MM.1S (cell line): ENCODE data around the gene ZBTB18.

Experiments
- EZH2 ChIP-seq: fragments of 300-600 bp; sonication (generic); optimal IDR thresholded peaks from 2 replicates; pipeline ENCODE3; 2017; ENCODE audit warnings: low read depth, mild to moderate bottlenecking, antibody characterized with exemption, low read length, mixed read lengths
- EZH2phosphoT487 ChIP-seq: fragments of 300-600 bp; sonication (generic); IDR thresholded peaks from 2 replicates; pipeline ENCODE4 v1.6.1; 2018; ENCODE audit warnings: antibody characterized with exemption, low read length
- TF ChIP-seq, protein P1 (sequence below): fragments of 300-600 bp; sonication (generic); IDR thresholded peaks from 2 replicates; pipeline ENCODE4 v1.5.1; 2016; ENCODE audit warnings: antibody characterized with exemption, low read length, mixed read lengths

DNA sequence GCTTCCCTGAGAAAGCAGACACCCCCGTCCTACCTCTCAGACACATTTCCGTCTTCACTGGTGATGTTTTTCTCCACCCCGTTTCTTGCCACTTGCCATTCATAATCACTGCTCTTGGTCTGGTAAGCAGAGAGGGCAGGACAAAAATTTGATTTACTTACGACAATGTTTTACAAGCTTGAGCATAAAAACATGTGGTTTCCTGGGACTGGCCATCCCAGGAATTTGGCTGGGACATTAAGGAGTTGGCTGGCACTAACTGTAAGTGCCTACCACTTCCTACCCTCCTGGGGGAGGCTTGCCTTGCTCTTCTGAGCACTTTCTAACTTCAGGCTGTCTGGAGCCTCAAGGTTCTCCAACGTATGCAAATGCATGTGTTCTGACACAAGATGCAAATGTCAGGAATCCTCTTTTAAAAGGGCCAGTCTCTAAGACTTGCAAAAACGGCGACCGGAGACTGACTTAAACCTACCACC lies 24.2 kb downstream of the ZBTB18 start:
- TF ChIP-seq, protein P1, sequence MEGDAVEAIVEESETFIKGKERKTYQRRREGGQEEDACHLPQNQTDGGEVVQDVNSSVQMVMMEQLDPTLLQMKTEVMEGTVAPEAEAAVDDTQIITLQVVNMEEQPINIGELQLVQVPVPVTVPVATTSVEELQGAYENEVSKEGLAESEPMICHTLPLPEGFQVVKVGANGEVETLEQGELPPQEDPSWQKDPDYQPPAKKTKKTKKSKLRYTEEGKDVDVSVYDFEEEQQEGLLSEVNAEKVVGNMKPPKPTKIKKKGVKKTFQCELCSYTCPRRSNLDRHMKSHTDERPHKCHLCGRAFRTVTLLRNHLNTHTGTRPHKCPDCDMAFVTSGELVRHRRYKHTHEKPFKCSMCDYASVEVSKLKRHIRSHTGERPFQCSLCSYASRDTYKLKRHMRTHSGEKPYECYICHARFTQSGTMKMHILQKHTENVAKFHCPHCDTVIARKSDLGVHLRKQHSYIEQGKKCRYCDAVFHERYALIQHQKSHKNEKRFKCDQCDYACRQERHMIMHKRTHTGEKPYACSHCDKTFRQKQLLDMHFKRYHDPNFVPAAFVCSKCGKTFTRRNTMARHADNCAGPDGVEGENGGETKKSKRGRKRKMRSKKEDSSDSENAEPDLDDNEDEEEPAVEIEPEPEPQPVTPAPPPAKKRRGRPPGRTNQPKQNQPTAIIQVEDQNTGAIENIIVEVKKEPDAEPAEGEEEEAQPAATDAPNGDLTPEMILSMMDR, result no peak
- TF ChIP-seq EZH2phosphoT487 (no peak), EZH2 (no peak)
